HG03457 (cell line): Measurements from ENCODE around the gene P2RY10.
"Not testable (repeated sequence)": the region's sequence is repeated elsewhere in the genome, so short reads cannot be mapped to it uniquely, and the experiment has no call there.

ENCODE experiments used
- ATAC-seq: cut with Tn5 transposase; IDR thresholded peaks from one replicate; pipeline ENCODE4 v1.9.1; 2021; ENCODE audit warnings: moderate number of reproducible peaks; ENCODE audit not compliant: unreplicated experiment

Gene P2RY10

GRCh38 chrX:78945186-78945912 is at the start of gene P2RY10:
TSS of gene P2RY10 (plus strand) at chrX:78945391. CDS start at chrX:78960521, 15,130 bp downstream.
- peak; percentile 54 for ATAC-seq

- no peak for ATAC-seq
Observed at GRCh38 chrX:78922754-78923153, 22.4 kb upstream of the P2RY10 start.

GRCh38 chrX:78923198-78924015 is 21.8 kb upstream of the P2RY10 start:
- peak; percentile 79 for ATAC-seq

- no peak for ATAC-seq
Observed at GRCh38 chrX:78931814-78932213, 13.4 kb upstream of the P2RY10 start.

GRCh38 chrX:78934866-78935265 is 10.3 kb upstream of the P2RY10 start:
- ATAC-seq: no peak

- no peak for ATAC-seq
Observed at GRCh38 chrX:78944351-78944750, 840 bp upstream of the P2RY10 start.

GRCh38 chrX:78946178-78946931 is 1.2 kb downstream of the P2RY10 start:
- ATAC-seq: no peak

- ATAC-seq: no peak
Observed at GRCh38 chrX:78950009-78950835, 5.0 kb downstream of the P2RY10 start.

- ATAC-seq: no peak
Observed at GRCh38 chrX:78957049-78957767, 12.0 kb downstream of the P2RY10 start.

- ATAC-seq: peak; percentile 63
Observed at GRCh38 chrX:78957768-78958130, 12.6 kb downstream of the P2RY10 start.

- ATAC-seq: no peak
Observed at GRCh38 chrX:78958419-78959116, 13.4 kb downstream of the P2RY10 start.

GRCh38 chrX:78960888-78961287 is 15.7 kb downstream of the P2RY10 start:
- ATAC-seq: no peak

GRCh38 chrX:78964598-78964997 is 19.4 kb downstream of the P2RY10 start:
- no peak for ATAC-seq

GRCh38 chrX:78979789-78980464 is 34.7 kb downstream of the P2RY10 start:
- ATAC-seq: peak; percentile 96

GRCh38 chrX:78989349-78989748 is 44.2 kb downstream of the P2RY10 start:
- ATAC-seq: no peak

- ATAC-seq: no peak
Observed at GRCh38 chrX:78997870-78998558, 52.8 kb downstream of the P2RY10 start.

- not testable (repeated sequence) for ATAC-seq
Observed at GRCh38 chrX:79007540-79007939, 62.3 kb downstream of the P2RY10 start.
